Suprapubic skin (tissue), 4 donors: ENCODE measurements around the gene HECA.

Experiments
- CTCF ChIP-seq, 2 donors: fragments of 200-600 bp in 1 of 2; fragments of 450-650 bp in 1 of 2; sonication (generic) in 1 of 2; IDR thresholded peaks; one replicate each; pipeline ENCODE4 v1.5.1; 2016 to 2019; ENCODE audit warnings: antibody characterized with exemption in 2 of 2, mild to moderate bottlenecking in 1 of 2, moderate library complexity in 1 of 2
- EP300 ChIP-seq: sonication (generic); formaldehyde crosslinking; IDR thresholded peaks from one replicate; pipeline ENCODE4 v1.6.1; 2017; ENCODE audit warnings: antibody characterized with exemption
- POLR2AphosphoS5 ChIP-seq, 3 donors: sonication (generic); formaldehyde crosslinking; IDR thresholded peaks; one replicate each; pipeline ENCODE4 v1.6.1; 2017; ENCODE audit warnings: antibody characterized with exemption in 3 of 3

GRCh38 chr6:139156551-139156950, 21.7 kb downstream of the HECA start:
- TF ChIP-seq POLR2AphosphoS5 (IDR thresholded peaks at IDR 0.05): no peak
- no peak for TF ChIP-seq EP300
- TF ChIP-seq CTCF (IDR thresholded peaks at IDR 0.05): no peak
